Panc1 (cell line): ENCODE results near the gene OGFOD3.

Experiments used
- POLR2AphosphoS5 ChIP-seq: IDR thresholded peaks from 2 replicates; pipeline ENCODE4 v1.6.1; 2012; ENCODE audit warnings: mild to moderate bottlenecking, low read depth, low read length, moderate library complexity
- REST ChIP-seq, 2 experiments: IDR thresholded peaks; 2 replicates each; pipeline ENCODE4 v1.6.1; 2011 to 2012; ENCODE audit warnings: low read depth in 2 of 2, control low read depth in 1 of 2, low read length in 1 of 2, mild to moderate bottlenecking in 1 of 2, moderate library complexity in 1 of 2; ENCODE audit not compliant: insufficient read depth in 1 of 2
- SIN3A ChIP-seq: IDR thresholded peaks from 2 replicates; pipeline ENCODE4 v1.6.1; 2012; ENCODE audit warnings: low read depth, mild to moderate bottlenecking, low read length, moderate library complexity, borderline replicate concordance; ENCODE audit not compliant: insufficient read depth
- TCF7L2 ChIP-seq: IDR thresholded peaks from 2 replicates; pipeline ENCODE4 v1.6.1; 2011; ENCODE audit warnings: mild to moderate bottlenecking, low read depth, low read length, inconsistent platforms
- TF ChIP-seq, protein P1 (sequence below): fragments of 450-650 bp; IDR thresholded peaks from 2 replicates; pipeline ENCODE4 v1.5.1; 2017; ENCODE audit warnings: mild to moderate bottlenecking

- TF ChIP-seq, protein P1, sequence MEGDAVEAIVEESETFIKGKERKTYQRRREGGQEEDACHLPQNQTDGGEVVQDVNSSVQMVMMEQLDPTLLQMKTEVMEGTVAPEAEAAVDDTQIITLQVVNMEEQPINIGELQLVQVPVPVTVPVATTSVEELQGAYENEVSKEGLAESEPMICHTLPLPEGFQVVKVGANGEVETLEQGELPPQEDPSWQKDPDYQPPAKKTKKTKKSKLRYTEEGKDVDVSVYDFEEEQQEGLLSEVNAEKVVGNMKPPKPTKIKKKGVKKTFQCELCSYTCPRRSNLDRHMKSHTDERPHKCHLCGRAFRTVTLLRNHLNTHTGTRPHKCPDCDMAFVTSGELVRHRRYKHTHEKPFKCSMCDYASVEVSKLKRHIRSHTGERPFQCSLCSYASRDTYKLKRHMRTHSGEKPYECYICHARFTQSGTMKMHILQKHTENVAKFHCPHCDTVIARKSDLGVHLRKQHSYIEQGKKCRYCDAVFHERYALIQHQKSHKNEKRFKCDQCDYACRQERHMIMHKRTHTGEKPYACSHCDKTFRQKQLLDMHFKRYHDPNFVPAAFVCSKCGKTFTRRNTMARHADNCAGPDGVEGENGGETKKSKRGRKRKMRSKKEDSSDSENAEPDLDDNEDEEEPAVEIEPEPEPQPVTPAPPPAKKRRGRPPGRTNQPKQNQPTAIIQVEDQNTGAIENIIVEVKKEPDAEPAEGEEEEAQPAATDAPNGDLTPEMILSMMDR, result no peak
- TF ChIP-seq SIN3A (no peak), POLR2AphosphoS5 (no peak), REST (IDR thresholded peaks at IDR 0.05; ENCODE audit: insufficient read depth in 1 of 2, low read depth in 2 of 2, low read length in 1 of 2) (no peak), TCF7L2 (no peak)
These were observed 13.3 kb downstream of the OGFOD3 start for GRCh38 chr17:82405051-82405450.
